Heart left ventricle (tissue), 13 donors: ENCODE results near the gene EML5.

ENCODE experiments used
- CTCF ChIP-seq, 12 donors: fragments of 200-600 bp; sonication (generic) in 4 of 12; IDR thresholded peaks; one replicate each; pipeline versions ENCODE4 v1.5.0 to v1.8.0; 2018 to 2022; ENCODE audit warnings: antibody characterized with exemption in 12 of 12, mild to moderate bottlenecking in 5 of 12
- POLR2A ChIP-seq, 2 donors: fragments of 450-650 bp; IDR thresholded peaks; one replicate each; pipeline ENCODE4 v1.6.1; 2017; ENCODE audit warnings: antibody characterized with exemption in 2 of 2, mild to moderate bottlenecking in 2 of 2, moderate library complexity in 2 of 2
- donor health status: ischemic (EF 13 %, LVEDD 7.1; RV severe dilation, severe dysfunction).
- donor health status: DM: no; HTN: yes; CAD: no.
- donor health status: DM: no; HTN: no; CAD: no.
- donor health status: ischemic (EF 25% LVEDD 6.9; RV normal size, moderate dysfunction).
- donor health status: ischemic (EF 25% LVEDD 5.7; RV mildly dilated, moderate dysfunction).
- donor health status: ischemic (EF 35%, LVEDD 5.7; RV mildly dilated, moderate dysfunction).
- donor health status: nonischemic (EF 11% LVEDD 7.7; RV severe dilation, severe dysfunction).
- donor health status: DM: yes; HTN: yes; CAD: no.
- donor health status: PGD.
- donor health status: ischemic (EF 29% LVEDD 5.4; RV normal size, mild dysfunction).
- donor health status: nonischemic (EF 23%, LVEDD 6.1; RV moderate dilation, normal function).

DNA sequence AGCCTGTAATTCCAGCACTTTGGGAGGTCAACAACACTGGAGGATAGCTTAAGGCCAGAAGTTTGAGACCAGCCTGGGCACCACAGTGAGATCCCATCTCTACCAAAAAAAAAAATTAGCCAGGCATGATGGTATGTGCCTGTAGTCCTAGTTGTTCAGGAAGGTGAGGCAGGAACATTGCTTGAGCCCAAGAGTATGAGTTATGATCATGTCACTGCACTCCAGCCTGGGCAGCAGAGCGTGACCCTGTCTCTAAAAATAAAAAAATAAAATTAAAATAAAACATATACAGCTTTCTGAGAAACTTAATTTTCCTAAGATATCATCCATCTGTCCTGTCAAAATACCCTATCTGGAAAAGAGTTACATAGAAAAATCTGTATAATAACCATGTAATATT, 38.9 kb downstream of the EML5 start:
- TF ChIP-seq POLR2A (IDR thresholded peaks at IDR 0.05) (no peak), CTCF (IDR thresholded peaks at IDR 0.05) (no peak)
